ENCODE data around the gene CHCHD3. TPM values are rescaled to one million over a fixed set of nuclear protein-coding genes. Genes with fewer than 3 reads are reported as not detected.

Gene CHCHD3
- total RNA-seq, 1 donor from 2014 or later = 107 TPM

DNA sequence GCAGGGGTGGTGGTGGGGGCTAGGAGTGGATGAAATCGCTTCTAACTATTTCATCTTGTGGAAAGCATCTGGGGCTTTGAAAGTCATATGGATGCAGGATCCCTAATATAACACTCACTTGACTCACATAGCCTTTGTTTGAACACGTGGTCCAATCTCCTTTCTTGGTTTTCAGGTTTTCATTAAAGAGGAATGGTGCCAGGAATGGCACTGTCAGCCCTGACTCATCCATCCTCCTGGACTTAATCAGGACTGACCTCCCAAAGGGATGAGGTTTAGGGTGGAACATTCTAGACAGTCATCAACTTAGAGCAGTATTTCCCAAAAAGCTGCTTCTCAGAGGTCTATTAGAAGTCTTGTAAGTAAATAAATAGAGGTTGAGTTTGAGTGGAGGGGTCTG lies 343.6 kb downstream of the CHCHD3 start:
- TF ChIP-seq CTCF (conservative IDR thresholded peaks at IDR 0.05) = no peak
- peaks cover 5% of the 10 kb centered on the region for H3K4me1 Mint-ChIP-seq
- H3K36me3 Mint-ChIP-seq (ENCODE audit: low read depth) = peaks cover 5% of the 10 kb centered on the region
- DNase-seq (ENCODE audit: low read depth, low spot score) = no peak
- no peak overlapping the region for H3K27ac Mint-ChIP-seq (ENCODE audit: unreplicated experiment)
- peaks cover 12% of the 10 kb centered on the region for H3K27me3 Mint-ChIP-seq (ENCODE audit: low read depth)
- no peak overlapping the region for H3K4me3 Mint-ChIP-seq
- peaks cover 3% of the 10 kb centered on the region for H3K9me3 Mint-ChIP-seq

DNA sequence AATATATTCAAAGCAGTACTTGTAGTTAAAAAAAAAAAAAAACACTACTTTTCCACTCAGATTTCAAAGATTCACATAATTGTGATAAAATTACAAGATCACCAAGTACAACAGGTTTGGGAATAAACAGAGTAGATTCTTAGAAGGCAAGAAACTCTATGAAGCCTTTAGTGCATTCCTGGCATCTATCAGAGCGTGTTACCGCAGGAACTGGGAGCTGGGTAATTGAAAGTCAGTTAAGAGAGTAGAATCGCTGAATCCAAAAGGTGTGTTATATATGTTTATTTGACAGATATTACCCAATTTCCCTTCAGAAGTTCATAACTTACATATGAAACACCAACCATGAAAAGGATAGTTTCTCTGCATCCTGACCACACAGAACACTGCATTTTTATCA lies 346.4 kb downstream of the CHCHD3 start:
- H3K27ac Mint-ChIP-seq (ENCODE audit: unreplicated experiment) = no peak overlapping the region
- H3K36me3 Mint-ChIP-seq (ENCODE audit: low read depth) = no peaks in the 10 kb centered on the region
- H3K4me1 Mint-ChIP-seq = peaks cover 19% of the 10 kb centered on the region
- H3K4me3 Mint-ChIP-seq = no peak overlapping the region
- no peak for DNase-seq (ENCODE audit: low read depth, low spot score)
- no peaks in the 10 kb centered on the region for H3K9me3 Mint-ChIP-seq
- peaks cover 12% of the 10 kb centered on the region for H3K27me3 Mint-ChIP-seq (ENCODE audit: low read depth)
- no peak for TF ChIP-seq CTCF (conservative IDR thresholded peaks at IDR 0.05)

Other genes with a start within 250 kb of the CHCHD3 start
- 76.6 and 79.7 TPM in 2 replicates for gene EXOC4, start 171.0 kb upstream of the CHCHD3 start, total RNA-seq

Data from neural crest cell (in vitro differentiated cells).